Nephron (organoid): ENCODE measurements around the gene HRH3.

Experiments
- H3K27ac Mint-ChIP-seq, 3 experiments: 2 replicates each; pipeline ENCODE4 v1.8.0; 2020; ENCODE audit warnings: mixed read lengths in 3 of 3, mild to moderate bottlenecking in 2 of 3, moderate library complexity in 1 of 3
- H3K27me3 Mint-ChIP-seq: 2 replicates; pipeline ENCODE4 v1.8.0; 2021; ENCODE audit warnings: low read depth, mild to moderate bottlenecking, moderate library complexity, mixed read lengths
- H3K36me3 Mint-ChIP-seq: 2 replicates; pipeline ENCODE4 v1.8.0; 2020; ENCODE audit warnings: low read depth, mixed read lengths
- H3K4me1 Mint-ChIP-seq: 2 replicates; pipeline ENCODE4 v1.8.0; 2020; ENCODE audit warnings: mixed read lengths
- H3K4me3 Mint-ChIP-seq, 3 experiments: 2 replicates each; pipeline ENCODE4 v1.8.0; 2020; ENCODE audit warnings: mild to moderate bottlenecking in 3 of 3, mixed read lengths in 3 of 3, moderate library complexity in 2 of 3
- H3K9me3 Mint-ChIP-seq: 2 replicates; pipeline ENCODE4 v1.8.0; 2020; ENCODE audit warnings: mixed read lengths
- TF ChIP-seq, protein P1 (sequence below), 3 experiments: fragments of 200-600 bp; sonication (generic); IDR thresholded peaks; one replicate each; pipeline ENCODE4 v1.5.0; 2021; ENCODE audit warnings: antibody characterized with exemption in 3 of 3; ENCODE audit not compliant: unreplicated experiment in 3 of 3

Gene HRH3

DNA sequence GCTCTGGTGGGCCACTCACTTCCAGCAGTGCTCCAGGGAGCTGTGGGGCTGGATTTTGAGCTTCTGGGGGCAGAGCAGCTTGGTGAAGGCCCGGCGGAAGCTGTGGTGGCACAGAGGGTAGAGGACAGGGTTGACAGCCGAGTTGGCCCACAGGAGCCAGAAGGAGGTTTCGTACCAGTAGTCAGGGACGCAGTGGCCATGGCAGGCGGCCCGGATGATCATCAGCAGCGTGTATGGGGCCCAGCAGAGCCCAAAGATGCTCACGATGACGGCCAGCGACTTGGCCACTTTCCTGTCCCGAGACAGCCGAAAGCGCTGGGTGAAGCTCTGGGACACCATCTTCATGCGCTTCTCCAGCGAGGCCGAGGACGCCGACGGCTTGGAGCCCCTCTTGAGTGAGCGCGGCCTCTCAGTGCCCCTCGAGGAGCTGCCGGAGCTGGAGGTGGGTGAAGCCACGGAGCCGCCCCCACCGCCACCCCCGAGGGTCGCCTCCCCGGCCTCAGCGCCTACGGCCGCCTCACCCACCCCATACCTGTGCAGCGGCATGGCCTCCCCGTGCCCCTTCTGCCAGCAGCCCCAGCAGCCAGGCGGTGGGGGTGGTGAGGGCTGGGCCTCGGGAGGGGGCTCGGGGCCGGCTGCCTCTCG, 4.0 kb downstream of the HRH3 start:
- no peak overlapping the region for H3K4me3 Mint-ChIP-seq
- H3K27ac Mint-ChIP-seq: no peak overlapping the region
- TF ChIP-seq, protein P1, sequence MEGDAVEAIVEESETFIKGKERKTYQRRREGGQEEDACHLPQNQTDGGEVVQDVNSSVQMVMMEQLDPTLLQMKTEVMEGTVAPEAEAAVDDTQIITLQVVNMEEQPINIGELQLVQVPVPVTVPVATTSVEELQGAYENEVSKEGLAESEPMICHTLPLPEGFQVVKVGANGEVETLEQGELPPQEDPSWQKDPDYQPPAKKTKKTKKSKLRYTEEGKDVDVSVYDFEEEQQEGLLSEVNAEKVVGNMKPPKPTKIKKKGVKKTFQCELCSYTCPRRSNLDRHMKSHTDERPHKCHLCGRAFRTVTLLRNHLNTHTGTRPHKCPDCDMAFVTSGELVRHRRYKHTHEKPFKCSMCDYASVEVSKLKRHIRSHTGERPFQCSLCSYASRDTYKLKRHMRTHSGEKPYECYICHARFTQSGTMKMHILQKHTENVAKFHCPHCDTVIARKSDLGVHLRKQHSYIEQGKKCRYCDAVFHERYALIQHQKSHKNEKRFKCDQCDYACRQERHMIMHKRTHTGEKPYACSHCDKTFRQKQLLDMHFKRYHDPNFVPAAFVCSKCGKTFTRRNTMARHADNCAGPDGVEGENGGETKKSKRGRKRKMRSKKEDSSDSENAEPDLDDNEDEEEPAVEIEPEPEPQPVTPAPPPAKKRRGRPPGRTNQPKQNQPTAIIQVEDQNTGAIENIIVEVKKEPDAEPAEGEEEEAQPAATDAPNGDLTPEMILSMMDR (IDR thresholded peaks at IDR 0.05; ENCODE audit: unreplicated experiment in 3 of 3): no peak
- H3K9me3 Mint-ChIP-seq: no peaks in the 10 kb centered on the region
- H3K4me1 Mint-ChIP-seq: no peaks in the 10 kb centered on the region
- no peaks in the 10 kb centered on the region for H3K36me3 Mint-ChIP-seq
- H3K27me3 Mint-ChIP-seq: peaks cover 65% of the 10 kb centered on the region

- Mint-ChIP-seq H3K27me3 (peaks cover 62% of the 10 kb centered on the region), H3K9me3 (no peaks in the 10 kb centered on the region), H3K36me3 (no peaks in the 10 kb centered on the region), H3K4me1 (no peaks in the 10 kb centered on the region), H3K4me3 (no peak overlapping the region), H3K27ac (no peak overlapping the region)
- TF ChIP-seq, protein P1 (IDR thresholded peaks at IDR 0.05; ENCODE audit: unreplicated experiment in 3 of 3): no peak
Observed at GRCh38 chr20:62215020-62215990, 4.8 kb downstream of the HRH3 start.

- Mint-ChIP-seq H3K4me1 (no peaks in the 10 kb centered on the region), H3K9me3 (no peaks in the 10 kb centered on the region), H3K36me3 (no peaks in the 10 kb centered on the region), H3K27me3 (peaks cover 63% of the 10 kb centered on the region), H3K27ac (no peak overlapping the region), H3K4me3 (no peak overlapping the region)
- TF ChIP-seq, protein P1 (IDR thresholded peaks at IDR 0.05; ENCODE audit: unreplicated experiment in 3 of 3): no peak
Observed at GRCh38 chr20:62214067-62214466, 6.0 kb downstream of the HRH3 start.

DNA sequence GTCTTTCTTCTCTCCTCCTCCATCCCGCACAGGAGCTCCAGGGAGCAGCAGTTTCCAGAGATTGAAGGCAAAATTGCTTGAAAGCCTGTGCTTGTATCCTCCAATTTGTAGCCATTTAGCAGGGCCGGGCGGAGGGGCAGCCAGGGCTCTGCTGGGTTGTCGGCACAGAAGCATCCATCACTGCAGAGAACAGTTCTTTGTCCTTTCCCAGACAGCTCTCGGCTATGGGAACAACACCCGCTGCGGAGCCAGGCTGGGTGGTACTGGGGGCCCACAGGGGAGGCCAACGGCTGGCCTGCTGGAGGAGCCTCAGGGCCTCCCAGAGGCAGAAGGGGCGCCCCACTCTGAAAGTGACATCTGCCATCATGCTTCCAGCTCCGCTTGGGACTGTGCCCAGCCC, 7.8 kb downstream of the HRH3 start:
- H3K36me3 Mint-ChIP-seq: no peaks in the 10 kb centered on the region
- H3K4me1 Mint-ChIP-seq: no peaks in the 10 kb centered on the region
- TF ChIP-seq, protein P1 (IDR thresholded peaks at IDR 0.05; ENCODE audit: unreplicated experiment in 3 of 3): no peak
- no peak overlapping the region for H3K4me3 Mint-ChIP-seq
- no peaks in the 10 kb centered on the region for H3K9me3 Mint-ChIP-seq
- no peak overlapping the region for H3K27ac Mint-ChIP-seq
- H3K27me3 Mint-ChIP-seq: peaks cover 52% of the 10 kb centered on the region

DNA sequence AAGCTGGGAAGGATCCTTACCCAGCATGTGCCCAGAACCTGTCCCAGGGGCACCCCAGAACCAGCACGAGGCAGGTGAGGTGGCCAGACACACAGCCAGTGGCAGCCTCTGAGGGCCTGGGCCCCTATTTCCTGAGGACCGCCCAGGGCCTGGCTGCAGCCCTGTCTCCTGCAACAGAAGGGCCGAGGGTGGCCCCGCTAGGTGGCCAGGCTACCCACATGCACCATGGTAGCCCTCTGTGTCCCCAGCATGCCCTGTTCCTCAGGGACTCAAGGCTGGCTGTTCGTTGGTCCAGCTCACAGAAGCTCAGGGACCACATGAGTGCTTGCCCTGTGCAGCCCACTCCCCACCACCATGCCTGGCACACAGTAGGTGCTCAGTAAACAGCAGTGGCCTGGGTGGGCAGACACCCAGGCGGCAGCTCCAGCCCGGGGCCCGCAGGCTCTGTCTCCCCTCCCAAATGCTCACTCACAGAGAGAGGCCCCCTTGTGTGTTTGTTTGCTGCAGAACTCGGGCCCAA, 8.2 kb downstream of the HRH3 start:
- no peak overlapping the region for H3K27ac Mint-ChIP-seq
- no peak overlapping the region for H3K4me3 Mint-ChIP-seq
- peaks cover 47% of the 10 kb centered on the region for H3K27me3 Mint-ChIP-seq
- TF ChIP-seq, protein P1 (IDR thresholded peaks at IDR 0.05; ENCODE audit: unreplicated experiment in 3 of 3): no peak
- H3K4me1 Mint-ChIP-seq: no peaks in the 10 kb centered on the region
- H3K9me3 Mint-ChIP-seq: no peaks in the 10 kb centered on the region
- H3K36me3 Mint-ChIP-seq: no peaks in the 10 kb centered on the region
